SK-N-SH (cell line): Measurements from ENCODE around the gene EIF4E. TPM values are rescaled to one million over a fixed set of nuclear protein-coding genes. Genes with fewer than 3 reads are reported as not detected.

Source experiments
- CTCF ChIA-PET: fragments of 300-600, 350-600 bp; formaldehyde crosslinking; extraction: SDS; loops from one replicate; lab custom pipeline; 2021; lab: Yijun Ruan, JAX
- POLR2A ChIA-PET: fragments of 350-600 bp; sonication (Branson Sonifier 250); formaldehyde crosslinking; extraction: SDS; loops from one replicate; lab custom pipeline; 2020; ENCODE audit warnings: antibody characterized with exemption, inconsistent platforms; lab: Yijun Ruan, JAX
- DNase-seq: peaks from one replicate; pipeline ENCODE4 v3.0.0; 2012
- H2AFZ ChIP-seq: fragments of 200-600 bp; sonication (generic); 2 replicates; pipeline ENCODE4 v1.8.1; 2016; ENCODE audit warnings: antibody characterized with exemption, mild to moderate bottlenecking, low read depth
- H3F3A ChIP-seq: fragments of 200-600 bp; sonication (generic); replicated peaks from 2 replicates; pipeline ENCODE3; 2016; ENCODE audit warnings: antibody characterized with exemption, mild to moderate bottlenecking; ENCODE audit not compliant: insufficient read depth
- H3K27ac ChIP-seq, 2 experiments: fragments of 200-500 bp in 1 of 2; fragments of 200-600 bp in 1 of 2; sonication (Bioruptor generic) in 1 of 2; sonication (generic), shearing (Covaris generic) in 1 of 2; 2 replicates each; pipeline versions ENCODE4 v1.5.1 to v1.6.1; 2014 to 2016; ENCODE audit warnings: low read depth in 2 of 2, inconsistent platforms in 1 of 2, low read length in 1 of 2, mild to moderate bottlenecking in 1 of 2, mixed read lengths in 1 of 2
- H3K27me3 ChIP-seq: fragments of 200-600 bp; sonication (generic), shearing (Covaris generic); 2 replicates; pipeline ENCODE4 v1.6.1; 2016; ENCODE audit warnings: mixed run types; ENCODE audit not compliant: insufficient read depth
- H3K36me3 ChIP-seq, 2 experiments: fragments of 200-500 bp in 1 of 2; fragments of 200-600 bp in 1 of 2; sonication (Bioruptor generic) in 1 of 2; sonication (generic) in 1 of 2; replicated peaks in 1 of 2; 2 replicates each; pipeline versions ENCODE3 to v1.5.1; 2014 to 2016; ENCODE audit warnings: low read length in 1 of 2, mild to moderate bottlenecking in 1 of 2; ENCODE audit not compliant: insufficient read depth in 2 of 2, control insufficient read depth in 1 of 2
- H3K4me1 ChIP-seq, 2 experiments: fragments of 200-500 bp in 1 of 2; fragments of 200-600 bp in 1 of 2; sonication (Bioruptor generic) in 1 of 2; sonication (generic), shearing (Covaris generic) in 1 of 2; 2 replicates each; pipeline versions ENCODE4 v1.5.1 to v1.6.1; 2014 to 2016; ENCODE audit warnings: low read depth in 1 of 2, low read length in 1 of 2, mixed run types in 1 of 2; ENCODE audit not compliant: insufficient read depth in 2 of 2, control insufficient read depth in 1 of 2
- H3K4me2 ChIP-seq: fragments of 200-600 bp; sonication (generic), shearing (Covaris generic); 2 replicates; pipeline ENCODE4 v1.6.1; 2017; ENCODE audit warnings: mixed run types
- H3K4me3 ChIP-seq, 2 experiments: fragments of 200-500 bp in 1 of 2; fragments of 200-600 bp in 1 of 2; sonication (Bioruptor generic) in 1 of 2; sonication (generic), shearing (Covaris generic) in 1 of 2; 2 replicates each; pipeline versions ENCODE4 v1.5.1 to v1.8.1; 2014 to 2016; ENCODE audit warnings: low read depth in 2 of 2, inconsistent platforms in 1 of 2, low read length in 1 of 2, mild to moderate bottlenecking in 1 of 2, mixed read lengths in 1 of 2, moderate library complexity in 1 of 2
- H3K79me2 ChIP-seq: fragments of 200-600 bp; sonication (generic); 2 replicates; pipeline ENCODE4 v1.8.1; 2017; ENCODE audit warnings: mild to moderate bottlenecking; ENCODE audit not compliant: insufficient read depth
- H3K9ac ChIP-seq: fragments of 200-600 bp; sonication (generic); 2 replicates; pipeline ENCODE4 v1.6.1; 2017; ENCODE audit warnings: mixed run types
- H3K9me2 ChIP-seq: fragments of 200-600 bp; sonication (generic); 2 replicates; pipeline ENCODE4 v1.6.1; 2017; ENCODE audit warnings: mixed run types
- H3K9me3 ChIP-seq: fragments of 200-600 bp; sonication (generic); 2 replicates; pipeline ENCODE4 v1.6.1; 2017; ENCODE audit warnings: mixed run types, mild to moderate bottlenecking, moderate library complexity
- H4K20me1 ChIP-seq: fragments of 200-600 bp; sonication (generic); 2 replicates; pipeline ENCODE4 v1.6.1; 2017; ENCODE audit warnings: mild to moderate bottlenecking, mixed run types; ENCODE audit not compliant: insufficient read depth
- CHD2 ChIP-seq: fragments of 150-350 bp; IDR thresholded peaks from 2 replicates; pipeline ENCODE4 v1.6.1; 2018; ENCODE audit warnings: low read length; ENCODE audit not compliant: partially characterized antibody
- EP300 ChIP-seq, 2 experiments: IDR thresholded peaks; 2 replicates each; pipeline versions ENCODE4 v1.4.0 to v1.6.1; 2012; ENCODE audit warnings: borderline replicate concordance in 1 of 2, low read depth in 1 of 2, low read length in 1 of 2
- EZH2phosphoT487 ChIP-seq: fragments of 200-600 bp; sonication (generic); IDR thresholded peaks from 2 replicates; pipeline ENCODE4 v1.6.1; 2017; ENCODE audit warnings: low read depth, mixed run types, mild to moderate bottlenecking, antibody characterized with exemption, moderate library complexity, borderline replicate concordance
- FOSL2 ChIP-seq: IDR thresholded peaks from 2 replicates; pipeline ENCODE4 v1.4.0; 2012; ENCODE audit warnings: low read depth, mild to moderate bottlenecking, moderate library complexity, borderline replicate concordance
- FOXJ3 ChIP-seq: sonication (generic); formaldehyde crosslinking; IDR thresholded peaks from 2 replicates; pipeline ENCODE4 v1.5.1; 2020; ENCODE audit warnings: mild to moderate bottlenecking, missing genetic modification reagents
- GATA2 ChIP-seq: sonication (generic); formaldehyde crosslinking; IDR thresholded peaks from 2 replicates; pipeline ENCODE4 v1.5.0; 2020; ENCODE audit warnings: mild to moderate bottlenecking, missing genetic modification reagents
- MEF2A ChIP-seq: IDR thresholded peaks from 2 replicates; pipeline ENCODE4 v1.4.0; 2012; ENCODE audit warnings: low read depth, borderline replicate concordance
- NFIC ChIP-seq: IDR thresholded peaks from 2 replicates; pipeline ENCODE4 v1.4.0; 2012; ENCODE audit warnings: borderline replicate concordance
- NRF1 ChIP-seq: IDR thresholded peaks from 2 replicates; pipeline ENCODE4 v1.6.1; 2012; ENCODE audit warnings: low read depth, mild to moderate bottlenecking, low read length
- POLR2AphosphoS5 ChIP-seq: IDR thresholded peaks from 2 replicates; pipeline ENCODE4 v1.6.1; 2012; ENCODE audit warnings: low read depth, low read length
- RAD21 ChIP-seq: IDR thresholded peaks from 2 replicates; pipeline ENCODE4 v1.6.1; 2012; ENCODE audit warnings: mild to moderate bottlenecking, low read length
- RCOR1 ChIP-seq: fragments of 150-350 bp; IDR thresholded peaks from 2 replicates; pipeline ENCODE4 v1.6.1; 2017; ENCODE audit warnings: antibody characterized with exemption, low read length
- RFX5 ChIP-seq: IDR thresholded peaks from 2 replicates; pipeline ENCODE4 v1.6.1; 2012; ENCODE audit warnings: mild to moderate bottlenecking, improper control_type of control experiment, low read length
- RXRA ChIP-seq: IDR thresholded peaks from 2 replicates; pipeline ENCODE4 v1.4.0; 2012; ENCODE audit warnings: low read depth, mild to moderate bottlenecking, borderline replicate concordance
- SIN3A ChIP-seq: IDR thresholded peaks from 2 replicates; pipeline ENCODE4 v1.6.1; 2012; ENCODE audit warnings: low read depth, mild to moderate bottlenecking, low read length, moderate library complexity, borderline replicate concordance
- TAF1 ChIP-seq: IDR thresholded peaks from 2 replicates; pipeline ENCODE4 v1.6.1; 2012; ENCODE audit warnings: low read depth, mild to moderate bottlenecking, low read length, moderate library complexity, borderline replicate concordance
- WGBS: methylation state at CpG from one replicate; pipeline ENCODE4 v1.1.6; 2017; ENCODE audit warnings: low lambda C conversion rate; 5-methylcytosine and 5-hydroxymethylcytosine counted together
- polyA plus RNA-seq, 3 experiments: library from polyadenylated mRNA; depleted of rRNA; stranded (reverse); fragments of >200 nt; gene quantifications; 2 replicates each; pipeline ENCODE4 v1.2.3, GENCODE V29; 2012
- TF ChIP-seq, protein P1 (sequence below): IDR thresholded peaks from 2 replicates; pipeline ENCODE4 v1.4.0; 2012; ENCODE audit warnings: low read depth, borderline replicate concordance
- TF ChIP-seq, protein P2 (sequence below): IDR thresholded peaks from 2 replicates; pipeline ENCODE4 v1.4.0; 2012; ENCODE audit warnings: low read depth, borderline replicate concordance
- TF ChIP-seq, protein P3 (sequence below): IDR thresholded peaks from 2 replicates; pipeline ENCODE4 v1.4.0; 2012; ENCODE audit warnings: low read depth
- TF ChIP-seq, protein P4 (sequence below): IDR thresholded peaks from 2 replicates; pipeline ENCODE4; 2012

Gene EIF4E
- polyA plus RNA-seq, 1 of the 3 experiments (the other 2 are of a cell fraction): 59.8 TPM

DNA sequence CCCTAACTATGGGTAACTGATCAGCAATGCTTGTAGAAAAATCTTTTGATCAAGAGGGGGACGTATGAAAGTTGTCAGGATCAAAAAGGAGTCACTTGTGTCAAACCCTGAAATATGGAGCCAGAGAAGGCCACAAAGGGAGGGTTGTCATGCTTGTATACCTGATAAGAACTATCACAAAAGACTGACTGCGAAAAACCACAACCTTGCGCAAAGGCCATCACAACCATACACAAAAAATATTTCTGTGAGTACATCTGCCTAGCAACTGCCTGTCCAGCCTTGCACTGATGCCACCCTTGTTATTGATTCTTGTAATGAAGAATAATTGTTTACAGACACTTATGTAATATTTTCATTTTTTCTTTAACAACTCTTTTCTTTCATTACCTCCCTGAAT is 22.8 kb upstream of the EIF4E start (continued):
- TF ChIP-seq, protein P1, sequence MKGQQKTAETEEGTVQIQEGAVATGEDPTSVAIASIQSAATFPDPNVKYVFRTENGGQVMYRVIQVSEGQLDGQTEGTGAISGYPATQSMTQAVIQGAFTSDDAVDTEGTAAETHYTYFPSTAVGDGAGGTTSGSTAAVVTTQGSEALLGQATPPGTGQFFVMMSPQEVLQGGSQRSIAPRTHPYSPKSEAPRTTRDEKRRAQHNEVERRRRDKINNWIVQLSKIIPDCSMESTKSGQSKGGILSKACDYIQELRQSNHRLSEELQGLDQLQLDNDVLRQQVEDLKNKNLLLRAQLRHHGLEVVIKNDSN: no peak

DNA sequence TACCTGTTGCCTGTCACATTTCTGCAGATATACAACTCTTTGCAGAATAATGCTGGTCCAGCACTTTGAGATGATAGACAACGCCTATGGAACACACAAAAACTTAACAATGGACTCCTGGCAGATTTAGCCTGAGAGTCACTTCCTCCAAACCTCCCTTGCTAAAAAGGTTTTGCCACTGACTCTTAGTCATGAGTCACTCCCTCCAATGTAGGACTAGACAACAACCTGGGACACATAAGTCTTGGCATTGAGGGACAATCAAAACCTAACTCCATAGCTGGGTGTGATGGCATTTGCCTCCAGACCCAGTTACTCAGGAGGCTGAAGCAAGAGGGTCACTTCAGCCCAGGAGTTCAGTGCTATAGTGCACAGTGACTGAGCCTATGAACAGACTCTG is 22.0 kb upstream of the EIF4E start:
- ChIA-PET POLR2A (no interaction called here), CTCF (no interaction called here)
- TF ChIP-seq MEF2A (no peak), RAD21 (no peak), EZH2phosphoT487 (no peak), RCOR1 (no peak), GATA2 (no peak), RXRA (no peak), POLR2AphosphoS5 (no peak), NFIC (no peak), FOXJ3 (CRISPR knock-in tag) (no peak), EP300 (IDR thresholded peaks at IDR 0.05; ENCODE audit: borderline replicate concordance in 1 of 2, low read depth in 1 of 2, low read length in 1 of 2) (no peak)
- TF ChIP-seq, protein P2, sequence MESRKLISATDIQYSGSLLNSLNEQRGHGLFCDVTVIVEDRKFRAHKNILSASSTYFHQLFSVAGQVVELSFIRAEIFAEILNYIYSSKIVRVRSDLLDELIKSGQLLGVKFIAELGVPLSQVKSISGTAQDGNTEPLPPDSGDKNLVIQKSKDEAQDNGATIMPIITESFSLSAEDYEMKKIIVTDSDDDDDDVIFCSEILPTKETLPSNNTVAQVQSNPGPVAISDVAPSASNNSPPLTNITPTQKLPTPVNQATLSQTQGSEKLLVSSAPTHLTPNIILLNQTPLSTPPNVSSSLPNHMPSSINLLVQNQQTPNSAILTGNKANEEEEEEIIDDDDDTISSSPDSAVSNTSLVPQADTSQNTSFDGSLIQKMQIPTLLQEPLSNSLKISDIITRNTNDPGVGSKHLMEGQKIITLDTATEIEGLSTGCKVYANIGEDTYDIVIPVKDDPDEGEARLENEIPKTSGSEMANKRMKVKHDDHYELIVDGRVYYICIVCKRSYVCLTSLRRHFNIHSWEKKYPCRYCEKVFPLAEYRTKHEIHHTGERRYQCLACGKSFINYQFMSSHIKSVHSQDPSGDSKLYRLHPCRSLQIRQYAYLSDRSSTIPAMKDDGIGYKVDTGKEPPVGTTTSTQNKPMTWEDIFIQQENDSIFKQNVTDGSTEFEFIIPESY: no peak
- no peaks in the 10 kb centered on the region for H3K9me2 ChIP-seq
- H3K4me2 ChIP-seq: no peak overlapping the region
- no peaks in the 10 kb centered on the region for H3K79me2 ChIP-seq
- no peak overlapping the region for H2AFZ ChIP-seq
- no peaks in the 10 kb centered on the region for H3K4me1 ChIP-seq
- no peak overlapping the region for H3K27ac ChIP-seq
- H4K20me1 ChIP-seq: no peaks in the 10 kb centered on the region
- DNase-seq: no peak
- H3K36me3 ChIP-seq: no peaks in the 10 kb centered on the region
- no peak overlapping the region for H3K4me3 ChIP-seq
- no peaks in the 10 kb centered on the region for H3K9me3 ChIP-seq
- 88% methylated on average over 1 of the region's 1 CpG for WGBS
- no peaks in the 10 kb centered on the region for H3K27me3 ChIP-seq
- H3F3A ChIP-seq: no peaks in the 10 kb centered on the region
- no peak overlapping the region for H3K9ac ChIP-seq

DNA sequence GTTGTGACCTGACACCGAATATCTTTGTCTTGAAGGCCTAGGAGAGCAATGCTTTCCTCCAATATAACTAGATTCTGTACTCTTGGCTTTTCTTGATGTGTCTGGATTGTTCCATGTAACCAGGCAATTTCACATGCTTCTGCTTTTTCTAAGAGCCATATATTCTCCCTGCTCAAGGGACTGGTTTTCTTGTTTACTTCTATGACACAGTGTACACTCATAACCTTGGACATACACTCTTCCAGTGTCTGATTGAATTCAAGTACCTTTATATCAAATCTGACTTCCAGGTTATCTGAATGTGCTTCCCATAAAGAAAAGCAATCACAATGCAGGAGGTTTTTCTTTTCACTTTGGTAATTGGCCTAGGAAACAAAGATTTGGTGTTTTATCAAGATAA is 17.4 kb upstream of the EIF4E start:
- Histone ChIP-seq H3K9me3 (no peaks in the 10 kb centered on the region), H4K20me1 (no peaks in the 10 kb centered on the region), H3K4me3 (no peak overlapping the region), H3K9ac (no peak overlapping the region), H3K36me3 (no peaks in the 10 kb centered on the region), H3K79me2 (no peaks in the 10 kb centered on the region), H3K4me2 (no peak overlapping the region), H2AFZ (no peak overlapping the region), H3K4me1 (no peaks in the 10 kb centered on the region), H3K27ac (no peak overlapping the region), H3K9me2 (no peaks in the 10 kb centered on the region), H3F3A (peaks cover 5% of the 10 kb centered on the region), H3K27me3 (no peaks in the 10 kb centered on the region)
- 86% methylated on average over 1 of the region's 1 CpG for WGBS
- no peak for DNase-seq
- CTCF ChIA-PET: interaction anchor here (0.8 to 3.2 kb wide), 4 partner anchors 17 to 110 kb away, joined by 3 to 12 read pairs (median 4); partner anchors contain the start of genes EIF4E and METAP1
- POLR2A ChIA-PET: no interaction called here
- no peak for TF ChIP-seq NRF1
- TF ChIP-seq, protein P3, sequence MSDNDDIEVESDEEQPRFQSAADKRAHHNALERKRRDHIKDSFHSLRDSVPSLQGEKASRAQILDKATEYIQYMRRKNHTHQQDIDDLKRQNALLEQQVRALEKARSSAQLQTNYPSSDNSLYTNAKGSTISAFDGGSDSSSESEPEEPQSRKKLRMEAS: no peak
- TF ChIP-seq SIN3A: no peak
- no peak for TF ChIP-seq RFX5
- TF ChIP-seq TAF1: no peak
- no peak for TF ChIP-seq CHD2
- TF ChIP-seq, protein P2: no peak
- TF ChIP-seq FOSL2: no peak
- no peak for TF ChIP-seq EP300 (IDR thresholded peaks at IDR 0.05; ENCODE audit: borderline replicate concordance in 1 of 2, low read depth in 1 of 2, low read length in 1 of 2)
- TF ChIP-seq EZH2phosphoT487: no peak
- TF ChIP-seq, protein P4, sequence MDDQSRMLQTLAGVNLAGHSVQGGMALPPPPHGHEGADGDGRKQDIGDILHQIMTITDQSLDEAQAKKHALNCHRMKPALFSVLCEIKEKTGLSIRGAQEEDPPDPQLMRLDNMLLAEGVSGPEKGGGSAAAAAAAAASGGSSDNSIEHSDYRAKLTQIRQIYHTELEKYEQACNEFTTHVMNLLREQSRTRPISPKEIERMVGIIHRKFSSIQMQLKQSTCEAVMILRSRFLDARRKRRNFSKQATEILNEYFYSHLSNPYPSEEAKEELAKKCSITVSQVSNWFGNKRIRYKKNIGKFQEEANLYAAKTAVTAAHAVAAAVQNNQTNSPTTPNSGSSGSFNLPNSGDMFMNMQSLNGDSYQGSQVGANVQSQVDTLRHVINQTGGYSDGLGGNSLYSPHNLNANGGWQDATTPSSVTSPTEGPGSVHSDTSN: no peak
- TF ChIP-seq GATA2: no peak
- no peak for TF ChIP-seq FOXJ3 (CRISPR knock-in tag)
